ENCODE measurements around the gene IFIH1.

The IFIH1 gene

DNA sequence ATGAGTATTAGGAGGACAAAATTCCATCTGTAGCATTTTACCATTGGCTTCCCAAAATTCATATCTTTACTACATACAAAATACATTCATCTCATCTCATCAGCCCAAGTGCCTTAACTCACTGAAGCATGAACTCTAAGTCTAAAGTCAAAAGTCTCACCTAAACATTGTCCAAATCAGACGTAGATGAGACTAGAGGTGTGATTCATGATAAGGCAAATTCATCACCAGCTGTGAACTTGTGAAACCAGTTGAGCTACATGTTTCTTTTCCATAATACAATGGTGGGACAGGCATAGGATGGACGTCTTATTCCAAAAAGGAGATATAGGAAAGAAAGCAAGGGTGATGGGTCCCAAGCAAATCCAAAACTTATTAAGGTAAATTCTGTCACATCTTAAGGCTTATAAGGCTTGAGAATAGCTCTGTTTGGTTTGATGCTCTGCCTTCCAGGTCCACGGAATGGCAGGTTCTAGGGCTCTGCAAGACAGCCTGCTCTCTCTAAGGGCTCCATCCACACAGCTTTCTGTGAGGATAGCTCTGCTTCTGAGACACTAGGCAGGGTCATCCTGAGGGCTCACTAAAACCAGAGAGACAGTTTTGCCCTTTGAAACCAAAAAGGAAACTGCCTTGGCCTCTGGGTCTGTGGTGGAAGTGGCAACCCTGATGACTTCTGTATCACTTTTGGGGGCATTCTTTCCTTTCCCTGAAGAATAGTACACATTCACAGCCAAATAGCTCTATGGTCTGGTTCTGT is 9.6 kb downstream of the IFIH1 start:
- no peak for TF ChIP-seq CTCF (IDR thresholded peaks at IDR 0.05)

GRCh38 chr2:162305901-162306300 is 12.6 kb downstream of the IFIH1 start:
- TF ChIP-seq CTCF (IDR thresholded peaks at IDR 0.05) = no peak

DNA sequence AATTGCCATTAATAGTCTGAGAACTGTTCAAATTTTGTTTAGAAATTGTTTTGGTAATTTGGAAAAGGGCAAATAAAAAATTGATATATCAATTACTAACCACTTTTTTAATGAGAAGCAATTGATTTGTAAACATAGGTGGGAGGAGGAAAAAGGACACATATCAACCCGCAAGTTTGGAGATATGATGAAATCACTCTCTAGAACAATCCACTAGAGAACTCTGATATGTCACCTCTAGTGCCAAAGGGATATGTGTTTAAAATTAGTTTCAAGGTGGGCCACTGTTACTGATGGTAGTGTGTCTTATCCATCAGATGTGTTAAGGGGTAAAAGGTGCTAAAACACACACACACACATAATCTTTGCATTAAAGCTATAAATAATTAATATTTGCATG is 16.6 kb downstream of the IFIH1 start:
- no peak for TF ChIP-seq CTCF (IDR thresholded peaks at IDR 0.05)

GRCh38 chr2:162301151-162301804 is 17.2 kb downstream of the IFIH1 start:
- peak; percentile 71 for TF ChIP-seq CTCF (IDR thresholded peaks at IDR 0.05)

- no peak for TF ChIP-seq CTCF (IDR thresholded peaks at IDR 0.05)
Measured at GRCh38 chr2:162300266-162300665, 18.2 kb downstream of the IFIH1 start.

DNA sequence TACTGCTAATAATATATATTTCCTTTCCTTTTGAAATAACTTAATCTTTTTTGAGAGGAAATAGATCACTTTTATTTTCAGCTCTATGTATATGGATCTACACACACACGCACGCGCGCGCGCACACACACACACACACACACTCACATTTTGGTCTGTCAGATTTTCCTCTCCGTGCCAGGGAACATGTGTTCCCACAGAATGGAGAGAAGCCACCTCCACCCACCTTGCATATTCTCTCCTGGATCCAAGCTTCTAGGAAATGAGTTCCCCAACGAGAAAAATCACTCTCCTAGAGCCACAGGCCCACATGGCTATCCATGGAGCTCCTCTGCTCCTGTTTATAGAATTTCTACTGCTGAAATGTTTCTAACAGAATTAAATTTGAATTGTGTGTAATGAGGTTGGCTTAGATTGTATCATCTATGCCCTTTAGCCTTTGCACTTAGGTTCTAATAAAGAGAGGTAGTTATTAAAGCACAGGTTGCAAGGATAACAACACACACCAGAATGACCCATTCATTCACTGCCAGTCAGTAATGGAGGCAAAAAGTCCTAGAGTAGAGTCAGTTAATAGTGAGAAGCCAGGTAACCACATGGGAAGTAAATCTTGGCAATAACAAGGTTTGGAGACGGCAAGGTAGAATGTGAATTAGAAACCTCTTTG is 19.7 kb downstream of the IFIH1 start:
- no peak for TF ChIP-seq CTCF (IDR thresholded peaks at IDR 0.05)

DNA sequence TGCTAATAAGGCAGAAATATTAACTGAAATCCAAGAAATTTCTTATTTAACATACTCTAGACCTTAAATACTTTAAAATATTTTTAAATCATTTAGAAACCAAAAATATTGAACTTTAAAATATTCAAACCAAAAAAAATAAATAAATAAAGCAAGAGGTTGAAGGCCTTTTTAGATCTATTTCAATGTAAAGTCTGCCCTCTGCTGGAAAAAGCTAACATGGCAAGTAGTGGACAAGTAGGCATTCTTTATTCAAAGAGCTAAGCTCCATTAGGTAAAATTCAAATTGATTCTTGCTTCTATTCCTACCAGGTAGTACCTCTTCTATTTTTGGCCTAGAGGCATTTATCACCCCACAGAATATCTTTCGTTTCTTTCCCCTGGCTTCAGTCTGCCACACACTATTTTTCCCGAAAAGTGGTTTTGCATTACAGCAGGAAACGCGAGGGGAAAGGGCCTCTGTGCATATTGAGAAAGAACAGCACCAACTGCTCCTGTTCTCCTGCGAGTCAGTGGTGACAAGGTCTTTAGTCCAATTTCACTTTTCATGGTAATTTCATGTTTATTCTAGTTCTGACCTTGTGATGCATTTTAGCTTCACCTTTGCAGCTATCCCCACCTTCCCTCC is 20.4 kb downstream of the IFIH1 start:
- peak; percentile 73 for TF ChIP-seq CTCF (IDR thresholded peaks at IDR 0.05)

Measured in LNCAP (cell line).